HK-2 (cell line): ENCODE measurements around the gene MANBA.

Experiments
- DNase-seq: peaks from one replicate; pipeline ENCODE4 v3.0.0-alpha.2; 2018; ENCODE audit not compliant: unreplicated experiment

Gene MANBA

DNA sequence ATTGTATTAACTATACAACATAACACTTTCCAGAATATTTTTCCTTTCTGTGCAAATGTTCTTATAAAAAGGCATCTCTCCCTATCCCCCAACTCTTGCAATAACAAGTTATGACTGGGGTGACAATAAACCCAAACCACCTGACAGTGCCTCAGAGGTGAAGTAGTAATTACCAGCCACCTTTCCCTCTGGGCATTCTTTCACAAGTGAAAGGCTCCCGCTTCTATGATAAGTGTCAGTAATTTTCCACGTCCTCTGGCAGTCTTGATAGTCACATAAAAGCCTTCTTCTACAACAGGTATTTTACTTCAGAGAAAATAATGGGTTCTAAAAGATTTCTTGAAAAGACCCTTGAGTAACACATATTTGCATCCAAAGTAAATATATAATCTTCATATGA lies 82.7 kb downstream of the MANBA start:
- DNase-seq = no peak

DNA sequence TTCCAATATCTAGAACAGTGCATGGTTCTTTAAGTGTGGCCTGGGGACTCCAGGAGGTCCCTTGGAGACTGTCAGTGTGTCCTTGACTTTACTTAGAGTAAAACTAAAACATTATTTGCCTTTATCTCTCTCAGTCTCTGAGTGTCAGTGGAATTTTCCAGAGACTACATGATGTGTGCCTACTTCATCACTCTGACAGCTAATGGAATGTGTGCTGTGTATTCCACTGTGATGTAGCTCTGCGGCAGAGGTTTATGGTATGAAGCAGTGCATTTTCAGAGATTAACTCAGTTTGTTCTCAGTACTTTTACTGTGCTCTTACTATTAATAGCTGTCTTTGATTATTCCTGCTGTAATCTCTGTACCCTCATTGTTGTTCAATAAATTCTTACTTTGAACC lies 85.6 kb downstream of the MANBA start:
- no peak for DNase-seq

DNA sequence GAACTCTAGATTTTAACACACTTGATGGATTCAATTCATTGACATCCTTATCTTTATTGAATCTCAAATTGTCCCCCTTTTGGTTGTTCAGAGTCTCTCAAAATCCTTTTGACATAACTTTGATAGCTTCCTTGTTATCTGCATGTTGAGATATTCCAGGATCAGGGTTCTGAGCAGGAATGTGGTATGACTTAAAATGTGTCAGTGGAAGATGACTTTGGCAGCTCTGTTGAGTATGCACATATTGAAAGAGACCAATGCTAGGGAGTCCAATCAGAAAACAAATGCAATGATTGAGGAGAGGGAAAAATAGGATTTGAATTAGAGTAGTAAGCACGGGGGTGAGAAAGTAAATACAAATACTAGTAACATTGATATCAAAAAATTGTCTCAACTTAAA lies 93.8 kb downstream of the MANBA start:
- no peak for DNase-seq

DNA sequence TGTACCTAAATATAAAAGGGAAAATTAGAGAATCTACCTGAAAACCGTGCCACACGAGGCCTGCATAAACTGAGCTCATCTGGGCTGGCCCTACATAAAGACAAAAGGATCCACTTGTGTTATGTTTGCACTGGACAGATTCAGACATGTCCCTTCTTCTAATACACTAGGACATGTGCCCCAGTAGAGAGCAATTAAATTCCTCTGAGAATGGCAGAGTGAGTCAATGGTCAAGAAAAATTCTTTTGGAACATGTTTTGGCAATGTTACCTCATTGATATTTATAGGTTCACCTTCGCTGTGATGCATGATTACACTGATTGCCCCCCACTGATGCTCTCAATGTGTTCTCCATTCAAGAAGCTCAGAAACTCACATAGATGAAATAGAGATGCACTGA lies 95.2 kb downstream of the MANBA start:
- no peak for DNase-seq

DNA sequence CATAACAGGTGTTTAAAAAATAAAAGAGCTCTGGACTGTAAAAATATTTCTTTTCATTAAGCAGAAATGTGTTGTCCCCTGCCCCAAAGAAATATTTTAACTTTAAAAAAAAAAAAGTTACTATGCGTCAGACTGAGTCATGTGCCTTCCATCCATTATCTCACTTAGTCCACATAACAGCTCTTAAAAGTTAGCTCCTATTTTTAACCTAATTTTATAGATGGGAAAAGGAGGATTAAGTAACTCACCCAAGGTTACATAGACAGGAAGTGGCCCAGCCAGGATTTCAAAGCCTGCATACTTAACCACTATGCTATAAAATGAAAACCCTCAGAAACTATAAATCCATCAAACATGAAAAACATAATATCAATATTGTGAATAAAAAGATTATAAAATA lies 97.7 kb downstream of the MANBA start:
- no peak for DNase-seq

DNA sequence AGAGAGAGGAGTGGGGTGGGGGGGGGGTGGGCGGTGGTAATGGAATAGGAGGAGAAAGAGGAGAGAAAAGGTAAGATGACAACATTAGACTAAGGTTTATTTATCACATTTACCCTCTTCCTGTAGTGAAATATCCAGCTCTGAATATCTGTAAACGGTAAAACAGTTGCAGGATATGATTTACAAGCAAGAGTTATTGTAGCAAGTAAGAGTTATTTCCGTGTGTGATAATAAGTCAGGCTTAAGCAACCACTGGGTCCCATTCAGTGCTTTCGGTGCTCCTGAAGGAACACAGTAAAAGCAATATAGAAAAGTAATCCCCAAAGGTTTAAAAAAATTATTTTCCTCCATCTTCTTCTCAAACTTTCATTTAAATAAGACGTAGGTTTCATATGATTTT lies 103.6 kb downstream of the MANBA start:
- no peak for DNase-seq

DNA sequence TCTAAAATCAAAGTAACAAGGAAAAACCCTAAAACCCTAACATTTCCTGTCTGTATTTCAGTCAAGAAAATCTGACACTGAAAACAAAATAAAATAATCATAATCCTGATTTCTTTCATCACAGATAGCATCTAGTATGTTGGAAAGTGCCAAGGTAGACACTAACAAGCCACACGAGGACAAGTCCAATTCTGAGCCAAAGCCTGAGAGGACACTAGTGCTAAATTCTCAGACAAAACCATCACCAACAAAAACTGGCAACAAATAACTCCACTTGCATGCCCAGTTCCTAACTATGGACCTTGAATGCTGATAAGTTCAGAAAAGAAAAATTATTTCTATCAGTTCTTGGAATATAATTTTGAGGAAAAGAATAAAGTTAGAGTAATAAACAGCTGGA lies 113.7 kb downstream of the MANBA start:
- DNase-seq = no peak

DNA sequence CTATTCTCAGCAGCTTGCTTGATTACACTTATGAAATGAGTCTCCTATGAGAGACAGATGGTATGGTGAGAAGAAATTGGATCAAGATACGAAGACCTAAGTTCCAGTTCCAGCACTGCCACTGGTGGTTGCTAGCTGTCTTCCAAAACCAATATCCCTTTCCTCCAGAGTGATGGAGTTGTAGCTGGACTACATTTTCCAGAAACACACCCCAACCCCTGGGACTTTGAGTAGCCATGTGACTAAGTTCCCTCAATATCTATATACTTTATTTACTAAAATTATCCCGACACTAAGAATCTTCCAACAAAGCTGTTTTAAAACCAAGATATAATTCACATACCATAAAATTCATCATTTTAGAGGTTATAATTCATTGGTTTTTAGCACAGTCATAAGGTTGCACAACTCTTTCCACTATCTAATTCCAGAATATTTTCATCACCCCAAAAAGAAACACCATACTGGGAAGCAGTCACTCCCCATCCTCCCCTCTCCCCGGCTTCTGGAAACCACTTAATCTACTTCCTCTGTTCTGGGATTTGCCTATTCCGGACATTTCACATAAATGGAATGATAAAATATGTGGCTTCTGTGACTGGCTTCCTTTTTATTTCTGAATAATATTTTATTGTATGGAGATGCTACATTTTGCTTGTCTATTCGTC lies 118.0 kb downstream of the MANBA start:
- DNase-seq = no peak

DNA sequence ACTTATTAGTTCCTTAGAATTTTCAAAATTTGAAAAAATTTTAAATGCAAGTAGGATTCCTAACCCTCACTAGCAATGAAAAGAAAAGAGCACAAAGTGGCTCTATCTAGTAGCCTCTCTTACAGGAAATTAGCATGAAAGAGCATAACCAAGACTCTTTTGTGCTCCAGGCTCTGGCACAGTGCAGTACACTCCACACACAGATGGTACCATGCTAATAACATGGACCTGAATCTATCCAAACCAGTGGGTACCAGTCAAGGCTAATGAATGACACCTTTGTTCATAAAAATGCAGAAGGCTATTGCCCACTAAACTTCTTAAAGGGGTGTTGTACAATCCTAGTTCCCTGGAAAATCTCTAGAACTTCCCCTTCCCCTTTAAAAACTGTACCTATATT lies 119.0 kb downstream of the MANBA start:
- DNase-seq = no peak

DNA sequence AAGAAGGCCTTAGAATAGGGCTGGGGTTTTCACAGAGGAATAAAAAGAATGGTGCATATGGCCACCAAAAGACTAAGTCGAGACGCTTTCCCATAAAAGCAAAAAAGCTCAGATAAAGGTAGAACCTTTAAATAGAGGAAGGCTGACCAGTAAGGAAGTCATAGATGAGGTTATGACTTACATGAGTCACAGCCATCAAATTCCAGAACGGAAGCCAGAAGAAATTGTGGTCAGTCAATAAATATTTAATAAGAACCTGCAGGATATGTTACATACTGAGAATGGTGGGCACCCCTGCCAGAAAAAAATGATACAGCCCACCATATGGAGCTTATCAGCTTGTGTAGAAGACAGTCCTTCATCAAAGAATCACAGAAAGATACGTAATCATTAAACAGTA lies 120.1 kb downstream of the MANBA start:
- DNase-seq = no peak

DNA sequence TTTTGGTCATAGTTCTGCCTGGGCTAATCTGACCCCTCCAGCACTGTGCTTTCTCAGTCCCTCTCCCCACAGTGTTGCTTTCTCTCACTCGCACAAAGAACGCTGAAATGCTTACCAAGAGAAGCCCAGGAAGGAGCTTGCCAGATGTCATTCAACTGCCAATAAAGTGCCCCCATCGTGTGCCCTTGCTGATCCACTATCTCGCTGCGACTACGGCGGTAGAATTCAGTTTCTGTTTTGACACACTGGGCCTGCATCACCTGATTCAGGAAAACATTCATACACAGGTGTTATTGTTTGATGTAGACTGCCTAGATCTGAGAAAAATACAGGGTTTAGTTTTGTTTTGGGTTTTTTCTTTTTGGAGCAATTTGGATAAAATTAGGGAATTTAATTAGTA lies 121.2 kb downstream of the MANBA start:
- DNase-seq = no peak

DNA sequence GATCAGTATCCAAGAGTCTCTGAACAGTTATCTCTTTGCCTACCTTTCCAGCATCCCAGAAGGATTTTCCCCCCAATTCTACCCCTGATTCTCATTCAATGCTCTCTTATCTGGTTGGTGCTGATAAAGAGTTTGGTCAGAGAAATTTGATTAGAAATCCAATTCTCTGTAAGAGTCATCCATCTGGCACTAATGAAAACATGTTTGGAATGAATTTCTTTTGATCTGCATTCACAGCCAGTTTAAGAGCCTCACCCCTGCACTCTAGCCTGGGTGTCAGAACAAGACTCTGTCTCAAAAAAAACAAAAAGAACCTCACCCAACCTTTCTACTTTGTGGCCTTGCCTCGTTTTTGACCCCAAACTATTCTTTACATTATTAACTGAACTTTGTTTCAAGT lies 122.1 kb downstream of the MANBA start:
- no peak for DNase-seq

DNA sequence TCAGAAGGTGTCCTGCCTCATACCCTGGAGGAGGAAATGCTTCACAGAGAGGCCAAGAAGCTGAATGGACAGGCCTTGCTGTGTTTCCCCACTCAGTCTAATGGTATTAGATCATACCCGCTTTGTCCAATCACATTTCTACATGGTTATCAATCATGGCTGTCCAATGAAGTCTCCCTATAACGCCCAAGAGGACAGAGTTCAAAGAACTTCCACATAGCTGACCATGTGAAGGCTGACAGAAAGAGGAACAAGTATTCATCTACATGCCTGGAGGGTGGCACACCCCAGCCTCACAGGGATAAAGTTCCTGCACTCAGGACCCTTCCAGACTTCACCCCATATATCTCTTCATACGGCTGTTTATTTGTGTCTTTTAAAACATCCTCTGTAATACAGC lies 123.4 kb downstream of the MANBA start:
- no peak for DNase-seq

DNA sequence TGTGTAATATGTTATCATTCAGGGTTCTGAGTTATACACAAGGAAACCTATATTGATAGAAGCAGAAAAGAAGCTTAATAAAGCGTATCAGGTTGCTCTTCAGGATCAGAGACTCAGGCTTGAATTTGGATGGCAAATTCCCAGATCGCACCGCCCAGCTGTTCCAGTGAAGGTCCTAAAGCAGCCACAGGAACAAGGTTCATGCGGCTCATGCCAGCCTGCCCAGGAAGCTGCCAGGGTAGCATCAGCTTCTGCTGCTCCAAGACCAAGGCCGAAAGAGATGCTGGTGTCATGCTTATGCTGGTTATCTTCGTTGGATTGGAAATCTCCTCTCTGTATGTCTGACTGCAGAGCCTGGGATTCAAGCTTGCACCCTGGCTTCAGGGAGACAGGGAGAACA lies 127.7 kb downstream of the MANBA start:
- no peak for DNase-seq

DNA sequence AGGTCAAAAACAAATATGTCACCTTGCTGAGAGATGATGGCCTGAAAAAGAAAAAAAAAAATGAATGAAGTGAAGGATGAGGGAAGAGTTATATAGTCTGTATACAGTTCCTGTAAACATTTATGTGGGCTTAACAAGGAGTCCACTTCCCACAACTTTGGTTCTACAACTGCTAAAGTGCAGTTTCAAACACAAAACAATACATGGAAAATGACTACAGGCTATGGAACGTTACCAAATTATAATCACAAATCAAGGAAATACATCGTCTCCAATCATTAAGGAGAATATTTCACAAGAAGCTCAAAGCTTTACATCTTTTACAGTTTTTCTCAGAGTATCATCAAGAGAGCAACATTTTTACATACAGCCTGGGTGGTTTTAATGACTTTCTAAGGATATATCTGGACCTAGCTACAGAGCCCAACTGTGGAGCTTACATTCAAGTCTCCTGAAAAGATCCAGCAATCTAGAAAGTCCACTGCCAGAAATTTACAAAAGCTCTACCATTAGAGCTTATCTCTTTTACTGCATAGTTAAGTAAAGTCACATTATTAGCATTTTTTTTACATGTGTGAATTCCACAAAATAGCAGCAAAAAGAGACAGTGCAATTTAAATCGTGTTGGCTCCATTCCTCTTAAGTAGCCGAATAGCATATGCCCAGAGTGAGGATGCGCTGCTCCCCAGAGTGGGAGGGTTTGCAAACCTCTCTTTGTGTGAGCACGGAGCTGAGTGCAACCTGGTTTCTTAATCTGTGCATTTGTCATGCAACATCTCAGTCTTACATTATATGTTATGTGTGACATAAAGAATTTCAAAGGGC lies 128.3 kb downstream of the MANBA start:
- DNase-seq = no peak

DNA sequence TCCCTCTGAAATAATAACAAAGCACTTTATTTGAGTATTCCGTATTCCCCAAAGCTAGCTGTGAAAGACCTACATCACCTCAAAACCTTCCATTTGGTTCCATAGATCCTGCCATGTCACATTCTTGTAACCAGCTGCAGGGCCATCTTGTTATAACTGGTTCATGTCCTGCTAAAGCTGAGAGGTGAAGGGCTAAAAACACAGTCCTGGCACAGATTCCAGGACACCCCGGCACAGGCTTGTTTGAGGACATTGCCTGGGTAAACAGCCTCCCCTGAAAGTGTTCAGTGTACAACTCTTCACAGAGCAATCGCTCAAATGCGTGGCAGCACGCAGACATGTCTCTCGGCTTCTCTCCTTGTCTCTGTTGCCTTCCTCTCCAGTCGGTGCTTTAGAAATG lies 129.2 kb downstream of the MANBA start:
- no peak for DNase-seq

DNA sequence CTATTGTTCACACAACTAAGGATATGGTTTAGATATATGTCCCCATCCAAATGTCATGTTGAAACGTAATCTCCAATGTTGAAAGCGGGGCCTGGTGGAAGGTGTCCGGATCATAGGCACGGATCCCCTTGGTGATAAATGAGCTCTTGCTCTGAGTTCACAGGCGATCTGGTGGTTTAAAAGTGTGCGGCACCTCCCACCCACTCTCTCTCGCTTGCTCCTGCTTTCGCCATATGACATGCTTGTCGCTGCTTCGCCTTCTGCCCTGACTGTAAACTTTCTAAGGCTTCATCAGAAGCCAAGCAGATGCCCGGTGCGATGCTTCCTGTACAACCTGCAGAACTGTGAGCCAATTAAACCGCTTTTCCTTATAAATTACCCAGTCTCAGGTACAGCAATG lies 131.1 kb downstream of the MANBA start:
- no peak for DNase-seq

DNA sequence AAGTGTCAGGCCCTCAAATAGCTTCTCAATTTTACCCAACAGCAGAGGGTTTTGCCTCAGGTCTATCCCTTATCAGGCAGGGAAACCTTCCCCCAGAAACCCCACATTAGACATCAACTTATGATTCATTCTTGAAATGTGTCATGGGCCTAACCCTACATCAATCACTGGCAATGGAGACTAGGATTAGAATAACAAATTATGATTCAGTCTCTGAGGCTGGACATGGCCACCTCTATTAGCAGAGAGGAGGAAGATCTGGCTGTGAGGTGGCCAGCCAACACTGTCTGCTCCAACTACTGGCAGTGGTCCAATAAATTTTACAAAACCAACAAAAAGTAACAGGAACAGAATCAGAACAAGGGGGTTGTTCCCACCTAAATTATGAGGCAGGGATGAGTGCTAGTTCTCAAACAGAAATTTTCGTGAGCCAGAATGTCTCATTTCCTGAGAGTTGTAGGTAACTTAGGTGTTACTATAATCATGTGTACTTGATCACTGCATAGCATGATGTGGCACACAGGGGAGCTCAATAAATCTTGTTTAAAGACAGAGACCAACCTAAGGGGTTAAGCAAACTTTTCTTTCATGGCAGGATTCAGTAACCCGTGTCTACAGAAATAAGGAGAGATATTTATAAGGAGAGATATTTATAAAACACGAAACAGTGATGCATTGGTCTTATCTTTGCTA lies 132.8 kb downstream of the MANBA start:
- DNase-seq = peak; percentile 40

DNA sequence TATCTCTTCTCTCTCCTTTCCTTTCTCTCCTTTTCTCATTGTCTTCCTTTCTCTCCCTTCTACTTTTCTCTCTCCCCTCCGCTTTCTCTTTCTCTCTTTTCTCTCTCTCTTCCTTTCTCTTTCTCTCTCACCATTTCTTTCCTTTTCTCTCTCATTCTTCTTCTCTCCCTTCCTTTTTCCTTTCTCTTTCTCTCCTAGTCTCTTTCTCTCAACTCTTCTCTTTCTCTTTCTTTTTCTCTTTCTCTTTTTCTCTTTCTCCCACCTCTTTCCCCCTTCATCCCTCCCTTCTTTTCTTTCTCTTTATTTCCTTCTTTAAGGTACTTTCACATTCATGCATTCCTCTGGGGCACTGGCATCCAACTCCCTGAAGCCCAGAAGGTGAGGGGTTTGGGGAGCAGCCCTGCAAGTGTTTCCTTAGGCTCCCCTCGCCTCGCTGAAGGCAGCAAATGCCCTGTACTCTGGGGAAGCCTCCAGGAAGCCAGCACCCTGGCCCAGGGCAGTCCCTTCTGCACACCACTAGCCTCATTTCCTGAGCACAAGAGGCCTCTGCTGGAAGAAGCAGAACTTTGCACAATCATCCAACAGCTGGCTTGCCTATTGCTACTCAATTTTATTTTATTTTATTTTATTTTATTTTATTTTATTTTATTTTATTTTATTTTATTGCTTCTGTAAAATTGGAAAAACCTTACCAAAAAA lies 135.4 kb downstream of the MANBA start:
- peak; percentile 58 for DNase-seq

DNA sequence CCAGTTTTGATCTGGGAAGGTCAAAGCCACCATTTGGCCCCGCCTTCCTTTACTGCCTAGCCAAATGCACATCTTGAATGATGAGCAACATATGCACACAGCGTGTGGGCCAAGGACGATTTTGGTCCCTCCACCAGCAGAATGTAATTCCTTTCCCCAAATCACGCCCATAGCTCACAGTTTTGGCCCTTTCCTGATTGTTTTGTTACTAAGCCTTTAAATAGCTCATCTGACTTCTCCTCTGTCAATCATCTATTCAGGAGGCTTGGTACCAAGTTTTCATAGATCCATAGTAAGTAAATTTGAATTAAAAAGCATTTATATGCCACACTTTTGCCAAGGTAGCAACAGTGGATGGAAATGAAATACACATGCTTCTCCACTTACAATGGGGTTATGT lies 136.3 kb downstream of the MANBA start:
- DNase-seq = no peak

DNA sequence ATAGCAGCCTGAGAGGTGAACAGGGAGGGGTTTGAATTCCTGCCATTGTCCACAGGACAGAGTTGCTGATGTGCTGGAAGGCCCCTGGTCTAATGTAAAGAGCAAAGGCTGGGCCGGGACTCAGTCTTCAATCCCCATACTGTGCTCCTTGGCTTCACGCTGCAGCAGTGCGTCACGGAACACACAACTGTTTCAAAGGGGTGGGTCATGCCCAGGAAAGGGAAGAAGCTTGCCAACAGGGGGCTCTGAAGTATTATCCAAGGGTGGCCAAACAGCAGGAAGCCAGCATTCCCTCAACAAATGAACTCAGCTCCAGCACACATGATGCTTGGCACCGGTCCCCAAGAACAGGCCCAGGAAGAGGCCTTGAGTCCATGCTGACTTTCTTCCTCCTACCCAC lies 137.1 kb downstream of the MANBA start:
- peak; percentile 20 for DNase-seq

DNA sequence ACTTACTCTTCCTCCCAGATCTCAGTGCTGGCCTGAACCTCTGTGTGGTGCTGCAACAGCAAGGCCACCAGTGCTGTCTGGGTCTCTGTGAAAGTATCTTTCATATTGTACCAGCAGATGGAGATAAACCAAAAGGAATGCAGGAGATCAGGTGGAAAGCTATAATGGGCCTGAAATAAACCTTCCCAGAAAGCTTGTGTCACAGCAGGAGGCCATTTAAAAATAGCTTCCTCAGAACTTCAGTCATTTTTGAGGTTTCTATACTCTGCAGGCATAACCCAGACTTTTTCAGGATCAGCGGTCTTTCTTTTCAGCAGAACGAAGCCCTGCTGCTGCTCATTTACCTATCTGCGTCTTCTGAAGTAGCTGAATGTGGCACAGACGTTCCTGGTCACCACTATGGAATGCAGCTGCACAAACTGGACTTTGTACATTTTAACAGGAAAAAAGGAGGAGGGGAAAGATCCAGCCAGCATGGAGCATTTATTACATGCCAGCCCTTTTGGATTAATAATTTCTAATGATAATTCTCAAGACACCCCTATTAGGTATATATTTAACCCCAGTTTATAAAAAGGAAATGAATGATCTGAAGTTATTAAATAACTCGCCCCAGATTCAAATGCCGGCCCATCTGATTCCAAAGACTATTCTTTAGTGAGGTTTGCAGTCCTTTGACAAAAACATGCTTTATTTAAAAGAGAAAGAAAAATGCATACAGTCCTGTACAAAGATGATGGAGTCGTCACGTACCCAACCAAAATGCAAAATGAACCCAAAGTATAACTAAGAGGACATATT lies 139.9 kb downstream of the MANBA start:
- peak; percentile 69 for DNase-seq
